HG03442 (cell line): ENCODE data around the gene NOTCH1.

ENCODE experiments used
- ATAC-seq: cut with Tn5 transposase; IDR thresholded peaks from one replicate; pipeline ENCODE4 v1.9.1; 2021; ENCODE audit warnings: mild to moderate bottlenecking, moderate library complexity; ENCODE audit not compliant: unreplicated experiment

The NOTCH1 gene

DNA sequence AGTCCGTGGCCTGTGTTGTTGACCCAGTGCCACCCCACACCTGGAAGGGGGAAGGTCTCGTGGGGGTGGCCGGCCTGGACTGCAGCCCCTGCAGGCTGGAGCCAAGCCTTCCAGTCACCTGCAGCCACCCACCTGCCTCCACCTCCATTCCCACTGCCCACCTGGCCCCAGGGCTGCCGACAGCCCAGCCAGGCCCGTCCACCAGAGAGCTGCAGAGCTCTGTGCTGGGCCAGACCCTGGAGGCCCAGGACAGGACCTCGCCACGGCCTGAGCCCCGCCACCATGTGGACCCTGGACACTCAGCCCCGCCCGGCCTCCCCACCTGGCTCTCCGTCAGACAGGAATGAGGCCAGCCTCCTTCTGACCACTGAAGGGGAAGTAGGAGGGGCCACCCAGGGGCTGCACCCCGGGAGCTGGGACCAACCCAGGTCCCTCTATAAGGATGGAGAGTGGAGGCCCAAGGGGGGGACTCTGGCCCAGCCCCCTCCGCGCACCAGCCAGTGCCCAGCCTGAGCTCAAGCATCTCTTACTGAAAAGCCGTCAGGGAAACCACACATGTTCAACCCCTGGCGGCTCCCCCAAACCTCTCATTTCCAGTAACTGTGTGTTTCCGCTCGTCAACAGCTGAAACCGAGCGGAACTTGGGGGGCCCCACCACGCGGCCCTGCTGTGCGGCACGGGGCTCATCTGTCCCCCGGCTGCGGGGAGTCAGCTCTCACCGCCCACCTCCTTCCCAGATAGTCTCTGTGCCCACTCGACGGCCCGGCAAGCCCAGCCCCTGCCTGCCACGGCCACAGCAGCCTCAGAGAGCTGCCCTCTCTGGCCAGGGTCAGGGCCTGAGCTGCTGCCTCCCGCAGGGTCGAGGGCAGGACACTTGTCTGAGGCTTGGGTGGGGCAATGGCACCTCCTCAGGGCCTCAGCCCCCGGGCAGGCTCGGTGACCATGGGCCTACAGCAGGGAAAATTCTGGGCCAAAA is 12.8 kb downstream of the NOTCH1 start:
- no peak for ATAC-seq

DNA sequence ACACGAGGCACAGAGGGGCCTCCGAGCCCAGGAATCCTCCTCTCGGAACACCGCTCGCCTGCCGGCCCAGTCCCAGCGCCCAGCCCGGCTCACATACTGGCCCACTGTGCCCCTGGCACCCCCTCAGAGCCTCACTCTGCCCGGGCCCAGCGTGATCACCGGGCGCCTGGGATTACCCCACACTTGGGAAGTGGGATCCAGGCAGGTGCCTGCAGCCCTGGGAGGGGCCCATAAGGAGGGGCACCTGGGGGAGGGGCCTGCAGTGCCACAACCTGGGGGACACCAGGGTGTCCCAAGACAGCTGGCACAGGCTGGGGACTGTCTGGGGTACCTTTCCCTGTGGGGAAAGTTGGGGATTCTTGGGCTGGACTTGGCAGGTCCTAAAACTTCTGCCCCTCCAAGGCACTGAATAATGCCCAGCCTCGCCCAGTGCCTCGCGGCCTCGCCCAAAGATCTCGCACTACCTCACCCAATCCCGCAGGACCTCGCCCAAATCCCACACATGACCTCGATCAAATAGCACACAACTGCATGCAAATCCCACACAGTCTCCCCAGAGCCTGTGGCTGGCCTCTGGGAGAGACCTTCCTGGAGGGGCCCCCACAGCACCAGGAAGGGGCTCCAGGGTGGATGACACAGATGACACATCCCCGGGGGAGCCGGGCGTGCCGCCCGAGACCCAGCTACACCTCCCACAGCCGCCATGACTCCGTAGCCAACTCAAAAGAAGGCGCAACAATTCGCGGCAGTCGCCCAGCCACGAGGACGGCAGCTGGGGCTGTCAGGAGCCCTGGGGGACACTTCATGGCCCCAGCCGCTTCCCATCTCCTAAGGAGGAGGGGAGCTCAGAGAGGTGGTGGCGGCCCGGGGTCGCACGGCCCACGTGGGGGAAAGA is 13.7 kb downstream of the NOTCH1 start:
- ATAC-seq: no peak

DNA sequence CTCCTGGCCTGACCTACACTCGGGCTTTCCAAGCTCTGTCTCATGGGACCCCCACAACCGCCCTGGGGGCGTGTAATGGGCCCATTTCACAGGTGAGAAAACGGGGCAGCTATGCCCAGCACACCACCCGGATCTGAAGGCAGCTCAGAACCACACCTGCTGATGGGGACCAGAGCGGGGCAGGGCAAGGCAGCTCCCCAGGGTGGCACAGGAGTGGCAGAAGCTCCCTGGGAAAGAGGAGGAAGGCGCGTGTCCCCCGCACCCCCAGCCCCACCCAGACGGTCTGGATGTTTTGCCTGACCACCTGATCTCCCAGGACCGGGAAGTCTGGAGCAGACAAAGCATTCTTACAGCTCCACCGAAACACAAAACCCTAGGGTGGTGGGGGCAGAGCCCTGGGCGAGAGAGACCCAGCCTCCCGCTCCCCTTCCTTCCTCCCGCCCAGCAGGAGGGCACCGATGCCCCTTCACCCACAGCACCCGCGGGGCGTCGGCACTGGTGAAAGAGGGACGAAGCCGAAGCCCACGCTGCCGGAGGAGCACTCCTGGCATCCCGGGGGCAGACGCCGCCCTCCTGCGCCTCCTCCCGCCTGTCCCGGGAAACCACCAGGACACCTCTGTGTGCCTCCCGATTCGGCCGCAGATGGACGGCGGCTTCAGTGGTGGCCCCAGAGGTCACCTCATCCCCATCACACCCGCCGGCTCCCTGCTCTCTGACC is 14.5 kb downstream of the NOTCH1 start:
- ATAC-seq: no peak

DNA sequence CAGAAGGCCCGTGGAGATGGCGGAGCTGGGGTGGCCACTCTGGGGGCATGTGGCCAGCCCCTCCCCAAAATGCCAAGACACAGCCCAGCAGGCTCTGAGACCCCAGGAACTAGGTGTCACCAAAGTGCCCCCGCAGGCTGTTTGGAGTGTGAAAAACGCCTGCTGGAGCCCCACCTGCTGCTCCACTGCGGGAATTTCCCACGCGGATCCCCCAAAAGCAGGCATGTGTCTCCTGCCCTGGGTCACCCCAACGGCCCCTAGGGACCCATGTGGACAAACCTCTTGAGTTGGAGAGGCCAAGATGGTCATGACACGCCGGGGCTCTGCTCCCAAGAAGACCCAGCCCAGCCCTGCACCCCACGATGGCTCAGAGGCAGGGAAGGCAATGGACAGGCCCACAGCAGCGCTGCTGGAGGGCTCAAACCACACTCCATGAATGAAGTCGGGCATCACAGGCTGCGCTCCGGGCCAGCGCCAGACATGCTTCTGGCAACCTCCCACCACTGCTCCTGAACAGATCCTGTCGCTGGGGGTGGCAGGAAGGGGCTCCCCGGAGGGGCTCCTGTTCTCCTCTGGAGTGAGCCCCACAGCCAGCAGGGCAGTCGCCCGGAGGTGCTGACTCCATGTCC is 15.3 kb downstream of the NOTCH1 start:
- no peak for ATAC-seq

DNA sequence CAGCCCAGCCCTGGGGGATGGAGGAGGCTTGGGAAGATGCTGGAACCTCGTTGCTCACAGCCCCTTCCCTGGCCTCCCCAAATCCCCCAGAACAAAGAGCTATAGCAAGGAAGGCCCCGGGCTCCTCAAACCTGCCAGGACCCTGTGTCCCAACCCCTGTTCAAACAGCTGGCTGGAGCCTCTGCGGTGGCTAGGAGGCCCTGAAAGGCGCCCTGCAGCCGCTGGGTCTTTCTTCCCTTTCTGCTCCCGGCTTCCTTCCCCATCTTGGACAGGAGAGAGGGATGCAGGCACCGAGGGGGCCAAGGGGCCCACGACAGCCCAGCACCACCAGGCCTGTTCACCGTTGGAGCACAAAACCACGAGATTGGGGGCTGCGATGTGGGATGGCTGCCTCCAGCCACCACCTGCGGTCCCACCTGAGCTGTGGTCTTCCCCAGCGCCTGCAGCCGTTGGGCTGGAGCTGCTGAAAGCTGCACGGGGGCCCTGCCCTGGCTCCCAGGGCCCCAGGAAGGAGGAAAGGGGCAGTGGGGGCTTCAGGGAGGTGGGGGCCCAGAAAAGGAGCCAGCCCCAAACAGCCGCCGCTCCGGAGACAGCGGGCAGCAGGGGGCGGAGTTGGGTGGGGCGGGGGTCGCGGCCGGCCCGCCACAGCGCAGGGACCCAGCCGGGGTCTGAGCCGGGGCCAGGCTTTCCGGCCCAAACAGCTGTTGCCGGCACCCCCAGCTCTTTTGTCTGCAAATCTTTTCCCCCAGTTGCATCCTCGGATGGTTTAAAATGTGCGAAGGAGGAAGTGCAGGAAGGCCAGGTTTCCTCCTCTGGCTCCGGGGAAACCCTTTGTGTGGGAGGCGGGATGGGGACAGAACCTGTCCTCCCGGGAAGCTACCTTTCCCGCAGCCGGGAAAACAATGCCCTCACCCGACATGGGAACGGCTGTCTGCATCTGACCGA is 16.1 kb downstream of the NOTCH1 start:
- ATAC-seq: no peak

DNA sequence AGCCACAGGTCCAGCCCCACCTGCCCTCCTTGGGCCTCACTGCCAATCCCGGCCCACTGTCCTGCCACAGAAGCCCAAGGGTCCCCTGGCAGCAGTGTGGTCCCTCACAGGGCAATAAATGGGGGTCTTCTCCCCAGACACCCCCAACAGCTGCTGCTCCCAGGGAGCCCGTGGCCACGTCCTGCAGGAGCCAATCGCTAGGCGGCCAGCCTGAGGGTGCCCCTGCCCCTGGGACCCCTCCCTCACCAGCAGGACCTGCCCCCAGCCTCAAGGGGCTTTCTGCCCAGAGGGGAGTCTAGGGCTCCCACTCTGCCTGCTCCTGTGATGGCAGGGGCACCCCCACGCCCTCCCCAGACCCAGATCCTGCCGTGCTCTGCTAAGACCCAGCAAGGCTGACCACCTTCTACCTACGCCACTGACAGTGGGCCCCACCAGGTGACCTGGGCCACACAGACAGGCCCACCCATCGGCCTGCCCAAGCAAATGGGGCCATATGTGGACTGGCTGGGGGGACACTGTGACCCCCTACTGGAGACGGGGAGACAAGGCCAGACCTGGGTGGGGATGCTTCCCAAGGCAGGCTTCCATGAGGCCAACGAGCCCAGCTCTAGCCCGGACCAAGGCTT is 17.0 kb downstream of the NOTCH1 start:
- ATAC-seq: no peak

DNA sequence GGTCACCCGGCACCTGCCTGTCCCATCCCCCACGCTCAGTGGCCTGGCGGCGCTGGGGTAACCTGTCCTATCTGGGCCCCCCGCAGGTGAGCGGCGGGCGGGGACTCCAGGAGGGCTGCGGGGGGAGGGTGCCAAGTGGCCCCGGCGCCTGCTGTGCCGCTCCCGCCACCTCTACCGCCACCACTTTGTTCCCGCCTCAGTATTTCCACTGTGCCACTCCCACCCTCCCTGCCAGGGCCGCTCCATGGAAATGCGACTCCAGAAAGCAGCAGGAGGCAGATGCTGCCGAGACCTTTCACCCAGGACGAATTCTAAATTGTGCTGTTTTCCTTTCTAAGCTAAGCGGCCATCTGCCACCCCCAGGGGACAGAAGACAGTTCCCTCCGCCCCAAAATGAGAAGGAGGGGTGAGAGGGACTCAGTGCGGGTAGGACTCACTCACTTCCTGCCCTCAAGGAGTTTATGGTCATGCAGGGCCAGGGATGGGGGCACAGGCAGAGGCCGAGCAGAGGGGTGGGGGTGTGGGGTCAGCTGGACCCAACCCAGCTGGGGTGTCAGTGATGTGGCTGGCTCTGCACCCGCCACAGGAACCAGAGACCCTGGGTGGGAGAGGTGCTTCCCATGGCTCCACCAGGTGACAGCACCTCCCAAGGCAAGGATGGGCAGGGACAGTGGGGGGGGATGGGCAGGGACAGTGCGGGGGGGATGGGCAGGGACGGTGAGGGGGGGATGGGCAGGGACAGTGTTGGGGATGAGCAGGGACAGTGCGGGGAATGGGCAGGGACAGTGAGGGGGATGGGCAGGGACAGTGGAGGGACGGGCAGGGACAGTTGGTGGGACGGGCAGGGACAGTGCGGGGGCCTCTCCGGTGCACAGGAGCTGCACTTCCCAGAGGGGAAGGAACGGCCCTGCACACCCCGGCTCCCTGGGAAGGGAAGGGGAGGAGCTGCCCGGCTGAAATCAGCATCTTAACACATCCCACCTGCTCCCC is 17.8 kb downstream of the NOTCH1 start:
- ATAC-seq: no peak

DNA sequence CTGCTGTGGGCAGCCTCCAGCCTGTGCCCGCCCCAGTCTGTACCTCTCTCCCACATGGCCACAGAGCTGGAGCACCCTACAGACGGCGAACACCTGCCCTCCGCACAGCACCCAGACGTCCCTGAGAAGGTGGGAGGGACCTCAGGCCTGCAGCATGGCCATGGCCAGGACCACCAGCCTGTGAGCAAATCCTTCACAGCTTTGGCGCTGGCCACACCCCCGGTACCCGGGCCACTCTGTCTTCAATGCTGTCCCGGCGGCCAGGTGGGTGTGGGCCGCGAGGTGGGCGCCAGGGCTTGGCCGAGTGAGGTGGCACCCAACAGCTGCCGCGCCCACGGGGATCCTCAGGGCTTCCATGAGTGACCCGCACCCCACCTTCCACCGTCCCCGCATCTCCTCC is 18.7 kb downstream of the NOTCH1 start:
- ATAC-seq: no peak

DNA sequence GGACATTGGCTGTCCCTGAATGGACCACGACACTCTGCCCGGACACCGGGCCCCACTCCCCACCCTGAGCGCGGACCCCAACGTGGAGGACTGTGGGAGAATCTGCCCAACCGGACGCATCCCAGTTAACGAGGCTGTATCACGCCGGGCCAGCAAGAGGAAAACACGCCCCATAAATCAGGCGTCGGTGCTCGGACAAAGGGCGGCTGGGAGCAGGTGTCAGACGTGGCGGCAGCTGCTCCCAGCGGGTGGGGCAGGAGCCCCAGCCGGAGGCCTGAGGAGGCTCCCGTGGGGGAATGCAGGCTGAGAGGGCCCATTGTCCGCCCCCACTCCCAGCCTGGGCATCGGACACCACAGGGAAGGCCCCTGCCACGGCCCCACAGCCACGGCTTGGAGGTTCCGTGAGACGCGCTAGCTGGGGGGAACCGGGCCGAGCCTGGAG is 19.2 kb downstream of the NOTCH1 start:
- no peak for ATAC-seq

DNA sequence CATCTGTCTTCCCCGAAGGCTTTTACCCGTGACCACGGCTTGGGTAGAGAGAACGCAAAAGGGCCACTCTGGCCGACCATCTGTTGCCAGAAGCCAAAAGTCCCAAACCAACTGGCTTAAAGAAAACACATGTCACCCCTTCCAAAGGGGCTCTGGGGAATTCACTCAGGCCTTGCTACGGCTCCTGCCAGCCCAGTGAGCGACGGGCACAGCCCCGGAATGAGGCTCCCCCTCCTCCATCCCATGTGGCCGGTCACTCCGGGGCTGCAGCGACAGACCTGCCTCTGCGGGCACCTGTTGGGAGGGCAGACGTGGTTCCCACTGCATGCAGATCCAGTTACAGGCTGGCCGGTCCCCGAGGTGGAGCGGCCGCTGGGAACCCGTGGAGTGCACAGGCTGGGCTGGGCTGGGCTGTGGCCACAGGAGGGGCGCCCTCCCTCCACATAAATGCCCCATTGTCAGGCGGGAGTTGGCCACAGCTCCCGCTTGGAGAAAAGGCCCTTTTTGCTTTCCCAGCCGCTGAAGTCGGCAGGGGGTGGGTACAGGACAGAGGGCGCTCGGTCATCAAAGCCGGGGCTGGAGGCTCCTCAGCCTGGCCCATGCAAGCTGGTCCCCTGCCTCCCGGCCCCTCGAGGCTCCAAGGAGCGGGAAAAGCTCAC is 19.9 kb downstream of the NOTCH1 start:
- ATAC-seq: no peak

DNA sequence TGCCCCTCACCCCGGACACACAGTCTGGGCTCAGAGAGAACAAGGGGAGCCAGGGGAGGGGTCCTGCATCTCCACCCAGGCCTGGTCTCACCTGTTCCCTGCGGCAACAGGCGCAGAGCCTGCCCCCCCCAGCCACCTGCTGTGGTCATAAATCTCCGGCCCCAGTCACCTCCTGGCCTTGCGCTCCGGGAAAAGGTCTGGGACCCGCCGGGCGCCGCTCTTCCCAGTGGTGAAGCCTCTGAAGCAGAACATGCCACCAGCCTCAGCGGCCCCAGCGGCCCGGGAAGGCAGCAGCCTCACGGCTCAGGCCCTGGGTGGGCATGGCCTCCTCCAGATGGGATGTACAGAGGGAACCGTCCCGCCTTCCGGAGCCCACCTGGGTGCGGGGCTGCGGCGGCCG is 20.6 kb downstream of the NOTCH1 start:
- no peak for ATAC-seq

DNA sequence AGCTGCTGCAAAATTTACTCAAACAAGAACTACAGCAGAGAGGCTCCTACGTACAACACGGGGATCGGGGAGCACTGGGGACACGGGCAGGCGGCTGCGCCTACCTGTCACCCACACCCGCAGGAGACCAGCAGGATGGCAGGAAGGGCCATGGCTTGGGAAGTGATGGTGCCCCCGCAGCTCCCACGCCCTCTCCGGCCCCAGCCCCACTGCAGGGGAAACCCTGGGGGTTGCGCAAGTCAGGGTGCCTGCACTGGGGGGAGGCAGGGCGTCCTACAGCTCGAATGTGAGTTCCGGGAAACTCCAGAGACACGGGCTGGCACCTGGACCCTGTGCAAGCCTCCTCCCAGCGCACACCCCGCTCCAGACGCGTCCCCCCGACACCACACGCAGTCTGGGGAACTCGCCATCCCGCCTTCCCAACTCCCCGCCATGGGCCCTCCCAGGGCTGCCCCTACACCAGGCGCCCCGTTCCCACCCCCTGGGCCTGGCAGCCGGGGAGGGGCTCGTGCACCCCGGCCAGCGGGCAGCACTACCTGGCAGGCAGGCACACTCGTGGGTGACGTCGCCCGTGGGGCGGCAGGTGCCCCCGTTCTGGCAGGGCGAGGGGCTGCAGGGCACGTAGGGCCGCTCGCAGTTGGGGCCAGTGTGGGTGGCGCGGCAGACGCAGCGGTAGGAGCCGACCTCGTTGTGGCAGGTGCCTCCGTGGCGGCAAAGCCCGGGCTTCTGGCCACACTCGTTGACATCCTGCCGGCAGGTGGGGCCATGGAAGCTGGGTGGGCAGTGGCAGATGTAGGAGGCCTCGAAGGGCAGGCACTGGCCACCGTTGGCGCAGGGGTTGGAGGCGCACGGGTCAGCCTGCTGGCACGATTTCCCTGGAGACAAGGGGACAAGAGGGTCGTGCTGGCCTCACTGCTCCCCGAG is 23.3 kb downstream of the NOTCH1 start:
- no peak for ATAC-seq

DNA sequence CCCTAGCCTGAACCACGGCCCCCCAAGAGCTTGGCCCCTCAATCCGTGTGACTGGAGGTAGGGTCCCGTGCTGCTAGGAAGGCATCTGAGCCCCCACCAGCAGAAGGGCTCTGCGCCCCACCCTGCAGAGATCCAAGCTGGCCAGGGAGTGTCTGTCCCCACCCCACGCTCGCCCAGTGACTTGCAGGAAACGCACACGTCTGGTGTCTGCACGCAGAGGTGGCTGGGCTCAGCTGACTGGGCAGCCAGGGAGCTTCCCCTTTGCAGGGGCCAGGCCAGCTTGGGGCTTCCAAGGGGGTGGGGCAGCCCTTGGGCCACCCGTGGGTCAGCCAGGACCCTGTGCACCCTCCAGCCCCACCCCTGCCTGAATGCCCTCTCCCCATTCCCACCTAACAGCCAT is 24.3 kb downstream of the NOTCH1 start:
- ATAC-seq: no peak

DNA sequence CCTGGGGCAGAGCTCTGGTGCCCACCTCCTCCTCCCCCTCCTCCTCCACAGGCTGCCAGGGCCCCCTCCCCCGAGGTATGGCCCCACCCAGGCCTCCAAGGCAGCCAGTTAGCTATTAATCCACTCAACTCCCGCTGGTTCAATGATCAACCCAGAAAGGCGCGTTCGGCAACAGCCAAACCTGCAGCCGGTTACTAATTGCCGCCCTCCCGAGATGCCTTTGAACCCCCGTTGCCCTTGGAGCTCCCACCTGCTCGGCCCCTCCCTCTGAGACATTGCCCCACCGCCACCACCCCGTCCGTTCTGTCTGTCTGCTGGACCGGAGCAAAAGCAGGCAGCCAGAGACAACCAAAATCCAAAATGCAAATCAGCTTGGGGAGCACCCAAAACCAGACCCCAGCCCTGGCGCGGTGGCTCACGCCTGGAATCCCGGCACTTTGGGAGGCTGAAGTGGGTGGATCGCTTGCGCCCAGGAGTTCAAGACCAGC is 25.8 kb downstream of the NOTCH1 start:
- ATAC-seq: no peak

DNA sequence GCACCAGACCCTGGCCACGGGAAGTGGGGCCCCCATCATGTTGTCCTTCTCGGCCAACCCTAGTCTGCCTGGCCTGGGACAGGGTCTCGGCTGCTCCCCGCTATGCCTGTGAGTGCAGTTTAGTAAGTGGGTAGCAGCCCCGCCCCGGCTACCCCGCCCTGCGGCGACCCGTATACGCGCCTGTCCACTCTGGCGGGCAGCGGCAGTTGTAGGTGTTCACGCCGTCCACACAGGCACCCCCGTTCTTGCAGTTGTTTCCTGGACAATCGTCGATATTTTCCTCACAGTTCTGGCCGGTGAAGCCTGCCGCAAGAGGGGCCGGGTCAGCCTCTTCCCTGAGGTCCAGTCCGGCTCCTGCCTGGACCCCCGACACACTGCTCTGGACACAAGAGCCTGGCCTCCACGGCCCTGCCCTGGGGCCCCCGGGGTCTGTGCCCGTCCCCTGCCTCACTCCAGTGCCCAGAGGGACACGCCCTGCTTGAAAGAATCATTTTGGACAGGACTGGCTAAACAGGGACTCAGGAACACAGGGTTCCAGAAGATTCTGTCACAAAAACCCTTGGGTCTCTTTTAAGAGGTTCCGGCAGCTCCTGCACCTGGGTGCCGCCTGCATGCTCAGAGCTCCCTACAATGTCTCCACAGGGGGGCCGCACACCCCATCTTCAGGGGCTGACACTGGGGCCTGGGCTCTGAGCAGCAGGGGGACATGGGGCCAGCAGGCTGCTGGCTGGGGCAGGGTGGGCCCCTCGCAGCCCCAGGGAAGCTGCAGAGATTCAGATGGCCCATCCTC is 26.4 kb downstream of the NOTCH1 start:
- no peak for ATAC-seq
